HCT116 (cell line): ENCODE measurements around the gene TOM1. TPM values are rescaled to one million over a fixed set of nuclear protein-coding genes. Genes with fewer than 3 reads are reported as not detected.

Source experiments
- ATAC-seq: fragments of 200-7000 bp; cut with Tn5 transposase; 2 replicates; pipeline ENCODE4 v1.9.1; 2020; ENCODE audit warnings: mild to moderate bottlenecking, moderate library complexity
- BruUV-seq: library from RNA; stranded (reverse); fragments of 400-500 nt; replicated peaks from 2 replicates; lab custom pipeline; 2021; lab: Mats Ljungman, UMichigan
- CTCF ChIA-PET: fragments of 300-600 bp; sonication (Branson Sonifier 250); formaldehyde crosslinking; loops from one replicate; lab custom pipeline; 2021; ENCODE audit warnings: antibody characterized with exemption; lab: Charles Lee
- POLR2A ChIA-PET: fragments of 300-600, 350-600 bp; sonication (Branson Sonifier 250); formaldehyde crosslinking; loops from one replicate; lab custom pipeline; 2021; ENCODE audit warnings: antibody characterized with exemption; lab: Charles Lee
- RAD21 ChIA-PET, 2 experiments: fragments of 300-600 bp; sonication (Branson Sonifier 250); formaldehyde crosslinking; loops; one replicate each; lab custom pipeline; 2023; ENCODE audit warnings: low total read pairs in 2 of 2; ENCODE audit not compliant: uncharacterized antibody in 2 of 2, unreplicated experiment in 2 of 2, low non-redundant PET in 1 of 2; lab: Charles Lee
- DNase-seq: peaks from one replicate; pipeline ENCODE4 v3.0.0-alpha.2; 2010; ENCODE audit warnings: low read depth, low spot score
- H2AFZ ChIP-seq: fragments of 200-600 bp; shearing (Covaris generic), sonication (generic); 2 replicates; pipeline ENCODE4 v1.6.1; 2017; ENCODE audit warnings: low read depth, mixed run types, mixed read lengths, antibody characterized with exemption, low read length; ENCODE audit not compliant: poor library complexity, severe bottlenecking
- H3K27ac ChIP-seq: 2 replicates; pipeline ENCODE4 v1.5.1; 2012; ENCODE audit warnings: low read depth, low read length
- H3K27me3 ChIP-seq: fragments of 200-600 bp; sonication (generic); 2 replicates; pipeline ENCODE4 v1.6.1; 2016; ENCODE audit warnings: mixed run types, low read length, mixed read lengths; ENCODE audit not compliant: insufficient read depth
- H3K36me3 ChIP-seq, 2 experiments: fragments of 200-500 bp in 1 of 2; fragments of 200-600 bp in 1 of 2; sonication (Bioruptor generic) in 1 of 2; sonication (generic) in 1 of 2; 2 replicates each; pipeline versions ENCODE4 v1.5.1 to v1.6.1; 2014 to 2016; ENCODE audit warnings: low read length in 2 of 2, inconsistent platforms in 1 of 2, mixed read lengths in 1 of 2, mixed run types in 1 of 2; ENCODE audit not compliant: insufficient read depth in 2 of 2, control insufficient read depth in 1 of 2
- H3K4me1 ChIP-seq, 2 experiments: fragments of 200-600 bp in 1 of 2; sonication (generic) in 1 of 2; 2 replicates each; pipeline versions ENCODE4 v1.5.1 to v1.6.1; 2012 to 2017; ENCODE audit warnings: low read length in 2 of 2, inconsistent platforms in 1 of 2, mild to moderate bottlenecking in 1 of 2, mixed read lengths in 1 of 2, mixed run types in 1 of 2, moderate library complexity in 1 of 2; ENCODE audit not compliant: insufficient read depth in 2 of 2, control insufficient read depth in 1 of 2
- H3K4me2 ChIP-seq: fragments of 200-600 bp; sonication (generic); 2 replicates; pipeline ENCODE4 v1.6.1; 2017; ENCODE audit warnings: mixed run types, low read length, mixed read lengths
- H3K4me3 ChIP-seq, 2 experiments: fragments of 200-600 bp in 1 of 2; sonication (generic) in 1 of 2; replicated peaks in 1 of 2; 2 replicates each; pipeline ENCODE4 v1.5.1; 2011 to 2016; ENCODE audit warnings: low read length in 2 of 2, control low read depth in 1 of 2, low read depth in 1 of 2, mild to moderate bottlenecking in 1 of 2, mixed read lengths in 1 of 2, mixed run types in 1 of 2
- H3K79me2 ChIP-seq: fragments of 200-600 bp; sonication (generic); 2 replicates; pipeline ENCODE4 v1.6.1; 2017; ENCODE audit warnings: mild to moderate bottlenecking, mixed run types, low read length, moderate library complexity, mixed read lengths; ENCODE audit not compliant: insufficient read depth
- H3K9ac ChIP-seq: fragments of 200-600 bp; sonication (generic); 2 replicates; pipeline ENCODE4 v1.6.1; 2016; ENCODE audit warnings: low read length, mixed read lengths
- H3K9me2 ChIP-seq: fragments of 200-600 bp; sonication (generic), shearing (Covaris generic); 2 replicates; pipeline ENCODE4 v1.6.1; 2017; ENCODE audit warnings: mixed run types, mild to moderate bottlenecking, moderate library complexity; ENCODE audit not compliant: insufficient read depth
- H3K9me3 ChIP-seq, 2 experiments: fragments of 200-500 bp in 1 of 2; fragments of 200-600 bp in 1 of 2; sonication (Bioruptor generic) in 1 of 2; sonication (generic) in 1 of 2; 2 replicates each; pipeline ENCODE4 v1.6.1; 2014 to 2017; ENCODE audit warnings: low read length in 2 of 2, mixed read lengths in 2 of 2, inconsistent platforms in 1 of 2, low read depth in 1 of 2, mild to moderate bottlenecking in 1 of 2, mixed run types in 1 of 2, moderate library complexity in 1 of 2; ENCODE audit not compliant: control insufficient read depth in 1 of 2, insufficient read depth in 1 of 2
- H4K20me1 ChIP-seq: fragments of 200-600 bp; sonication (generic), shearing (Covaris generic); 2 replicates; pipeline ENCODE4 v1.6.1; 2017; ENCODE audit warnings: mixed run types, mild to moderate bottlenecking, moderate library complexity; ENCODE audit not compliant: insufficient read depth
- CBX3 ChIP-seq: IDR thresholded peaks from 2 replicates; pipeline ENCODE4 v1.6.1; 2012; ENCODE audit warnings: low read depth
- CEBPB ChIP-seq: IDR thresholded peaks from 2 replicates; pipeline ENCODE4 v1.6.1; 2012; ENCODE audit warnings: low read depth
- CTCF ChIP-seq, 3 experiments: fragments of 200-600 bp in 1 of 3; sonication (generic) in 1 of 3; IDR thresholded peaks in 2 of 3; conservative IDR thresholded peaks in 1 of 3; 2 replicates each; pipeline ENCODE4 v1.5.1; 2012 to 2017; ENCODE audit warnings: low read depth in 2 of 3, low read length in 2 of 3, antibody characterized with exemption in 1 of 3, borderline replicate concordance in 1 of 3, control low read depth in 1 of 3, mild to moderate bottlenecking in 1 of 3, mixed read lengths in 1 of 3, mixed run types in 1 of 3, moderate library complexity in 1 of 3; ENCODE audit not compliant: insufficient read depth in 1 of 3
- EGR1 ChIP-seq: IDR thresholded peaks from 2 replicates; pipeline ENCODE4 v1.6.1; 2012; ENCODE audit warnings: low read depth
- JUND ChIP-seq: IDR thresholded peaks from 2 replicates; pipeline ENCODE4 v1.6.1; 2012
- POLR2A ChIP-seq: IDR thresholded peaks from 2 replicates; pipeline ENCODE4 v1.7.0; 2011; ENCODE audit warnings: borderline replicate concordance; ENCODE audit not compliant: insufficient read depth, insufficient read length; ENCODE audit errors: extremely low read depth
- ZBTB33 ChIP-seq: IDR thresholded peaks from 2 replicates; pipeline ENCODE4 v1.6.1; 2011; ENCODE audit warnings: mild to moderate bottlenecking, low read length, moderate library complexity; ENCODE audit not compliant: insufficient replicate concordance; ENCODE audit errors: extremely low read depth
- ZNF274 ChIP-seq: fragments of 200-500 bp; sonication (Bioruptor generic); IDR thresholded peaks from 2 replicates; pipeline ENCODE4 v1.6.1; 2014; ENCODE audit warnings: mild to moderate bottlenecking, low read depth, low read length, inconsistent platforms
- intact Hi-C: fragments of 100-400 bp; cut with micrococcal nuclease; formaldehyde crosslinking; loops from 2 replicates; pipeline ENCODE4 v1.10.0; 2022
- total RNA-seq: library from RNA; stranded (reverse); gene quantifications from one replicate; pipeline ENCODE4 v1.2.1, GENCODE V29; 2021; ENCODE audit not compliant: unreplicated experiment
- TF ChIP-seq, protein P1 (sequence below): IDR thresholded peaks from 2 replicates; pipeline ENCODE4 v1.6.1; 2012; ENCODE audit warnings: low read depth

The TOM1 gene
- total RNA-seq, 1 experiment from 2014 or later: 18.0 TPM

DNA sequence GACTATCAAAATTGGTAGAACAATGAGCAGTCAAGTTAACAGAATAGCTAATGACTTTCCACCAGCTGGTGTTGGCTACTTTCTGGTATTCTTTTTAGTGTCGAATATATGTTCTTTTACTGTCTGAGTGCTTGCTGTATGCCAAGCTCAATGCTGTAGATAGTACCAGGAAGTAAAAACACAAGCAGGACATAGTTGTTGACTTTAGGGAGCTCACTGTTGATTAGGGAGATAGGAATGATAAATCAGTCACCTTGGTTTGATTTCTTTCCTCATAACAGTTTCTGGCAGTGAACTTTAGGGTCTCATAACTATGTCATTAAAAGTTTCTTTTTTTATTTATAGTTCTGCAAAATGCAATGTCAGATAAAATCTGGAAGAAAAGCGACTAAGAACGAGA, 33.4 kb upstream of the TOM1 start:
- H3K27ac ChIP-seq: no peak overlapping the region
- H3K27me3 ChIP-seq: no peaks in the 10 kb centered on the region
- peaks cover 87% of the 10 kb centered on the region for H3K79me2 ChIP-seq
- no TSS peak for BruUV-seq
- no peak overlapping the region for H3K4me3 ChIP-seq
- no peak overlapping the region for H2AFZ ChIP-seq
- H3K4me1 ChIP-seq: no peaks in the 10 kb centered on the region
- no peak overlapping the region for H3K4me2 ChIP-seq
- ChIA-PET POLR2A (no interaction called here), RAD21 (no interaction called here), CTCF (no interaction called here)
- intact Hi-C loops: no loop called here
- DNase-seq (no peak), ATAC-seq (no peak)
- no peak overlapping the region for H3K9ac ChIP-seq
- H3K36me3 ChIP-seq: peaks cover 67 to 77% of the 10 kb centered on the region in 2 experiments
- TF ChIP-seq ZNF274 (no peak), CEBPB (no peak), JUND (no peak)
- TF ChIP-seq, protein P1, sequence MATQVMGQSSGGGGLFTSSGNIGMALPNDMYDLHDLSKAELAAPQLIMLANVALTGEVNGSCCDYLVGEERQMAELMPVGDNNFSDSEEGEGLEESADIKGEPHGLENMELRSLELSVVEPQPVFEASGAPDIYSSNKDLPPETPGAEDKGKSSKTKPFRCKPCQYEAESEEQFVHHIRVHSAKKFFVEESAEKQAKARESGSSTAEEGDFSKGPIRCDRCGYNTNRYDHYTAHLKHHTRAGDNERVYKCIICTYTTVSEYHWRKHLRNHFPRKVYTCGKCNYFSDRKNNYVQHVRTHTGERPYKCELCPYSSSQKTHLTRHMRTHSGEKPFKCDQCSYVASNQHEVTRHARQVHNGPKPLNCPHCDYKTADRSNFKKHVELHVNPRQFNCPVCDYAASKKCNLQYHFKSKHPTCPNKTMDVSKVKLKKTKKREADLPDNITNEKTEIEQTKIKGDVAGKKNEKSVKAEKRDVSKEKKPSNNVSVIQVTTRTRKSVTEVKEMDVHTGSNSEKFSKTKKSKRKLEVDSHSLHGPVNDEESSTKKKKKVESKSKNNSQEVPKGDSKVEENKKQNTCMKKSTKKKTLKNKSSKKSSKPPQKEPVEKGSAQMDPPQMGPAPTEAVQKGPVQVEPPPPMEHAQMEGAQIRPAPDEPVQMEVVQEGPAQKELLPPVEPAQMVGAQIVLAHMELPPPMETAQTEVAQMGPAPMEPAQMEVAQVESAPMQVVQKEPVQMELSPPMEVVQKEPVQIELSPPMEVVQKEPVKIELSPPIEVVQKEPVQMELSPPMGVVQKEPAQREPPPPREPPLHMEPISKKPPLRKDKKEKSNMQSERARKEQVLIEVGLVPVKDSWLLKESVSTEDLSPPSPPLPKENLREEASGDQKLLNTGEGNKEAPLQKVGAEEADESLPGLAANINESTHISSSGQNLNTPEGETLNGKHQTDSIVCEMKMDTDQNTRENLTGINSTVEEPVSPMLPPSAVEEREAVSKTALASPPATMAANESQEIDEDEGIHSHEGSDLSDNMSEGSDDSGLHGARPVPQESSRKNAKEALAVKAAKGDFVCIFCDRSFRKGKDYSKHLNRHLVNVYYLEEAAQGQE: no peak
- H3K9me2 ChIP-seq: no peaks in the 10 kb centered on the region
- no peaks in the 10 kb centered on the region for H3K9me3 ChIP-seq
- no peaks in the 10 kb centered on the region for H4K20me1 ChIP-seq

GRCh38 chr22:35269630-35270029, 30.1 kb upstream of the TOM1 start:
- TF ChIP-seq ZBTB33: no peak
- no peak for TF ChIP-seq CBX3
- no peak for TF ChIP-seq CTCF (IDR thresholded peaks at IDR 0.05 in 2 of 3, conservative IDR thresholded peaks at IDR 0.05 in 1 of 3; ENCODE audit: borderline replicate concordance in 1 of 3, insufficient read depth in 1 of 3, low read depth in 2 of 3, low read length in 2 of 3)
- no peak for TF ChIP-seq POLR2A
- no peak for TF ChIP-seq EGR1
- Histone ChIP-seq H4K20me1 (no peaks in the 10 kb centered on the region), H3K9me2 (no peaks in the 10 kb centered on the region), H3K4me3 (no peak overlapping the region), H3K4me2 (no peak overlapping the region), H3K9ac (no peak overlapping the region), H3K27ac (no peak overlapping the region), H2AFZ (no peak overlapping the region), H3K79me2 (peaks cover 90% of the 10 kb centered on the region), H3K9me3 (no peaks in the 10 kb centered on the region), H3K4me1 (no peaks in the 10 kb centered on the region), H3K36me3 (peaks cover 64 to 70% of the 10 kb centered on the region in 2 experiments), H3K27me3 (no peaks in the 10 kb centered on the region)
- no peak for DNase-seq
- ChIA-PET RAD21 (no interaction called here), POLR2A (no interaction called here), CTCF (no interaction called here)
- intact Hi-C loops: no loop called here
- no peak for ATAC-seq
- no TSS peak for BruUV-seq
